Retinal pigment epithelial cell (primary cell): ENCODE results near the gene MRPL58.

ENCODE experiments used
- DNase-seq: peaks from one replicate; pipeline ENCODE4 v3.0.0-alpha.2; 2010; ENCODE audit warnings: low read depth
- H3K4me3 ChIP-seq: 2 replicates; pipeline ENCODE4 v1.5.1; 2011; ENCODE audit warnings: mild to moderate bottlenecking, low read length, control low read depth, moderate library complexity
- CTCF ChIP-seq: conservative IDR thresholded peaks from 2 replicates; pipeline ENCODE4 v1.5.1; 2011; ENCODE audit warnings: low read depth, low read length, control low read depth, inconsistent platforms

Gene MRPL58

GRCh38 chr17:74987909-74988711 is 24.4 kb upstream of the MRPL58 start:
- TF ChIP-seq CTCF, result peak; percentile 42
- no peak for DNase-seq
- H3K4me3 ChIP-seq, result peak overlapping the region; percentile 73

- no peak for TF ChIP-seq CTCF
- no peak overlapping the region for H3K4me3 ChIP-seq
- no peak for DNase-seq
These were observed 21.8 kb upstream of the MRPL58 start for GRCh38 chr17:74990581-74991105.

GRCh38 chr17:74992223-74992622 is 20.2 kb upstream of the MRPL58 start:
- TF ChIP-seq CTCF, result no peak
- H3K4me3 ChIP-seq, result no peak overlapping the region
- no peak for DNase-seq

- no peak for DNase-seq
- no peak overlapping the region for H3K4me3 ChIP-seq
- no peak for TF ChIP-seq CTCF
These were observed 18.0 kb upstream of the MRPL58 start for GRCh38 chr17:74994440-74994839.

GRCh38 chr17:74995847-74996246 is 16.6 kb upstream of the MRPL58 start:
- no peak for DNase-seq
- no peak for TF ChIP-seq CTCF
- no peak overlapping the region for H3K4me3 ChIP-seq

- no peak for DNase-seq
- no peak for TF ChIP-seq CTCF
- H3K4me3 ChIP-seq, result no peak overlapping the region
These were observed 13.7 kb upstream of the MRPL58 start for GRCh38 chr17:74998783-74999182.

GRCh38 chr17:74999523-74999922 is 12.9 kb upstream of the MRPL58 start:
- no peak overlapping the region for H3K4me3 ChIP-seq

More at GRCh38 chr17:74999523-74999922, 12.9 kb upstream of the MRPL58 start:
- DNase-seq, result no peak
- TF ChIP-seq CTCF, result no peak
